Smooth muscle cell (in vitro differentiated cells): ENCODE measurements around the gene LRP11. TPM values are rescaled to one million over a fixed set of nuclear protein-coding genes. Genes with fewer than 3 reads are reported as not detected.

ENCODE experiments used
- DNase-seq: peaks from one replicate; lab custom pipeline; 2025; ENCODE audit not compliant: unreplicated experiment; lab: John Stamatoyannopoulos, UW
- H2AFZ ChIP-seq: fragments of 200-600 bp; sonication (generic); 2 replicates; pipeline ENCODE4 v1.6.0; 2016; ENCODE audit warnings: antibody characterized with exemption, low read depth, mild to moderate bottlenecking
- H3F3A ChIP-seq: fragments of 200-600 bp; sonication (generic); 2 replicates; pipeline ENCODE4 v1.6.0; 2017; ENCODE audit warnings: antibody characterized with exemption, low read depth
- H3K27ac ChIP-seq: fragments of 200-600 bp; sonication (generic); 2 replicates; pipeline ENCODE4 v1.5.1; 2016; ENCODE audit warnings: low read depth, mild to moderate bottlenecking
- H3K27me3 ChIP-seq: fragments of 200-600 bp; sonication (generic); 2 replicates; pipeline ENCODE4 v1.6.1; 2016; ENCODE audit warnings: low read depth, mild to moderate bottlenecking
- H3K36me3 ChIP-seq: fragments of 200-600 bp; sonication (generic); 2 replicates; pipeline ENCODE4 v1.5.1; 2016; ENCODE audit warnings: low read depth
- H3K4me1 ChIP-seq: fragments of 200-600 bp; sonication (generic); 2 replicates; pipeline ENCODE4 v1.5.1; 2016; ENCODE audit warnings: low read depth
- H3K4me2 ChIP-seq: fragments of 200-600 bp; sonication (generic); 2 replicates; pipeline ENCODE4 v1.6.0; 2016; ENCODE audit warnings: mild to moderate bottlenecking
- H3K4me3 ChIP-seq: fragments of 200-600 bp; sonication (generic); 2 replicates; pipeline ENCODE4 v1.5.1; 2016; ENCODE audit warnings: mild to moderate bottlenecking
- H3K79me2 ChIP-seq: fragments of 200-600 bp; sonication (generic); 2 replicates; pipeline ENCODE4 v1.6.0; 2016; ENCODE audit warnings: low read depth, mild to moderate bottlenecking
- H3K9ac ChIP-seq: fragments of 200-600 bp; sonication (generic); 2 replicates; pipeline ENCODE4 v1.6.0; 2016; ENCODE audit warnings: low read depth
- H3K9me3 ChIP-seq: fragments of 200-600 bp; sonication (generic); replicated peaks from 2 replicates; pipeline ENCODE4 v1.5.1; 2016; ENCODE audit warnings: low read depth
- H4K20me1 ChIP-seq: fragments of 200-600 bp; sonication (generic); 2 replicates; pipeline ENCODE4 v1.6.0; 2016; ENCODE audit warnings: low read depth
- CTCF ChIP-seq: fragments of 200-600 bp; sonication (generic); IDR thresholded peaks from 2 replicates; pipeline ENCODE4 v1.5.1; 2017; ENCODE audit warnings: borderline replicate concordance, mild to moderate bottlenecking, antibody characterized with exemption; ENCODE audit not compliant: insufficient read depth, poor library complexity, severe bottlenecking
- whole genome bisulfite sequencing: methylation state at CpG from one replicate; pipeline ENCODE4 v1.1.7; 2016; ENCODE audit warnings: low lambda C conversion rate; 5-methylcytosine and 5-hydroxymethylcytosine counted together
- polyA plus RNA-seq: library from polyadenylated mRNA; unstranded; fragments of >200 nt; fragmentation: Nextera tagmentation; extraction: Ambion mirVana; gene quantifications from 2 replicates; pipeline ENCODE4 v1.2.1, GENCODE V29; 2016
- total RNA-seq: library from RNA; depleted of rRNA; stranded (reverse); fragments of >200 nt; gene quantifications from 2 replicates; pipeline ENCODE4 v1.2.3, GENCODE V29; 2014

Gene LRP11
- total and polyA plus RNA-seq, 2 experiments from 2014 or later, result 69.5 to 75.3 TPM

DNA sequence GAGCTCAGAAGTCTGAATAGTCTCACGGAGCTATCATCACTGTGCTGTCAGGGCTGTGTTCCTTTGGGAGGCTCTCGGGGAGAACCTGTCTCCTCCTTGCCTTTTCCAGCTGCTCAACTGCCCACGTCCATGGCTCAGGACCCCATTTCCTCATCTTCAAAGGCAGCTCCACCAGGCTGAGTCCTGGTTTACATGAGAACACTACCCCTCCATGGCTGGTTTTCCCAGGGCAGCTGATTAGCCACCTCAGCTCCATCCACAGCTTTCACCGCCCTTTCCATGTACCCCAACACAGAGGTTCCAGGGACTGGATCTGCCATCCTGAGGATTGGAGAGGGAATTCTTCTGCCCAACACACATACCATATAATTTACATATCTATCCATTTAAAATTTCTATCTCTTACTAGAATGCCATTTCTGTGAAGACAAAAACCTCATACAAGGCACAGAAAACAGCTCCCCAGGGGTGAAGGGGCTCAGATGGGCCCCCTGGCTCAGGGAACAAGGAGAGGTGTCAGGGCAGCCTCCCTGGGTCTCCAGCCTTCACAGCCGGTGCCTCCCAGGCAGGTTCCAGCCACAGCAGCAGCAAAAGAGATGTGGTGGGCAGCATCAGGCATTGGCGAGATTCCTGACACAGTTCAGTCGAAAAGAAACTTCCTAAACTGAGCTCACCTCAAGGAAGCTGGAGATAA, 35.9 kb upstream of the LRP11 start:
- Histone ChIP-seq H3K4me3 (no peak overlapping the region), H3F3A (no peaks in the 10 kb centered on the region), H3K9me3 (no peaks in the 10 kb centered on the region), H3K4me1 (no peaks in the 10 kb centered on the region), H3K4me2 (no peak overlapping the region), H3K27ac (no peak overlapping the region), H3K36me3 (no peaks in the 10 kb centered on the region), H3K79me2 (no peaks in the 10 kb centered on the region), H2AFZ (no peak overlapping the region), H3K9ac (no peak overlapping the region), H3K27me3 (peaks cover 11% of the 10 kb centered on the region), H4K20me1 (no peaks in the 10 kb centered on the region)
- WGBS, result 77% methylated on average over 7 of the region's 7 CpGs
- no peak for TF ChIP-seq CTCF
- no peak for DNase-seq

- no peaks in the 10 kb centered on the region for H4K20me1 ChIP-seq
- H3K36me3 ChIP-seq, result no peaks in the 10 kb centered on the region
- H3K4me1 ChIP-seq, result no peaks in the 10 kb centered on the region
- H2AFZ ChIP-seq, result no peak overlapping the region
- H3K79me2 ChIP-seq, result no peaks in the 10 kb centered on the region
- DNase-seq, result no peak
- H3K9ac ChIP-seq, result no peak overlapping the region
- H3K4me2 ChIP-seq, result no peak overlapping the region
- no peaks in the 10 kb centered on the region for H3F3A ChIP-seq
- no peak for TF ChIP-seq CTCF
- no peak overlapping the region for H3K4me3 ChIP-seq
- peaks cover 11% of the 10 kb centered on the region for H3K27me3 ChIP-seq
- WGBS, result 89% methylated on average over 6 of the region's 6 CpGs
- H3K9me3 ChIP-seq, result no peaks in the 10 kb centered on the region
- no peak overlapping the region for H3K27ac ChIP-seq
Observed at GRCh38 chr6:149899486-149899885, 35.3 kb upstream of the LRP11 start.

DNA sequence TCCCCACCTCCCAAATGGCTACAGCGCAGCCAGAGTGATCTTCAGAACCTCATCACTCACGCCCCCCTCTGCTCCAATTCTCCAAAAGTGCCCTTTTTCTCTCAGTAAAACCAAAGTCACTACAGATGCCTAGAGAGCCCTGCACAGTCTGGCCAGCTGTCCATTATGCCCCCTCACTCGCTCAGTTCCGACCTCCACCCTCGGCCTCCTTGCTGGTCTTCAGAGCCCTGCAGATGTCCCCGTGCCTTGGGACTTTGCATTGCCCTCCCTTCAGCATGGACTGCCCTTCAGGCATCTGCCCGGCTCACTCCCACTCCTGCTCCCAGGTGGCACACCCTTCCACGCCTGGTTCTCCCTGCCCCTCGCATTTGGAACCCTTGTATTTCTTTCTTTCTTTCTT, 34.8 kb upstream of the LRP11 start:
- Histone ChIP-seq H3K36me3 (no peaks in the 10 kb centered on the region), H3K9ac (no peak overlapping the region), H3K9me3 (no peaks in the 10 kb centered on the region), H3K79me2 (no peaks in the 10 kb centered on the region), H3K4me2 (no peak overlapping the region), H3K4me3 (no peak overlapping the region), H3K4me1 (no peaks in the 10 kb centered on the region), H3K27me3 (peaks cover 11% of the 10 kb centered on the region), H2AFZ (no peak overlapping the region), H3F3A (no peaks in the 10 kb centered on the region), H3K27ac (no peak overlapping the region), H4K20me1 (no peaks in the 10 kb centered on the region)
- no peak for TF ChIP-seq CTCF
- WGBS, result 97% methylated on average over 9 of the region's 9 CpGs
- DNase-seq, result no peak
